Tibial nerve (tissue), 4 donors: ENCODE data around the gene TIRAP. TPM values are rescaled to one million over a fixed set of nuclear protein-coding genes. Genes with fewer than 3 reads are reported as not detected.

Experiments
- DNase-seq, 2 donors: peaks; one replicate each; pipeline ENCODE4 v3.0.0-alpha.2; 2019; ENCODE audit warnings: low spot score in 2 of 2
- H3K27ac ChIP-seq, 4 donors: fragments of 200-600 bp; sonication (generic) in 3 of 4; one replicate each; pipeline ENCODE4 v1.5.1; 2017 to 2019; ENCODE audit warnings: mild to moderate bottlenecking in 1 of 4
- H3K27me3 ChIP-seq, 2 donors: fragments of 200-600 bp; sonication (generic) in 1 of 2; one replicate each; pipeline versions ENCODE4 v1.5.1 to v1.6.0; 2017 to 2019
- H3K36me3 ChIP-seq, 3 donors: fragments of 200-600 bp; sonication (generic); one replicate each; pipeline ENCODE4 v1.5.1; 2018 to 2019
- H3K4me1 ChIP-seq, 4 donors: fragments of 200-600 bp; sonication (generic) in 3 of 4; one replicate each; pipeline ENCODE4 v1.5.1; 2017 to 2019
- H3K4me3 ChIP-seq, 4 donors: fragments of 200-600 bp; sonication (generic) in 3 of 4; one replicate each; pipeline ENCODE4 v1.5.1; 2017 to 2019; ENCODE audit warnings: mild to moderate bottlenecking in 1 of 4, moderate library complexity in 1 of 4
- H3K9me3 ChIP-seq, 4 donors: fragments of 200-600 bp; sonication (generic) in 3 of 4; one replicate each; pipeline ENCODE4 v1.5.1; 2017 to 2019
- CTCF ChIP-seq, 5 experiments: fragments of 200-600 bp in 3 of 5; fragments of 450-650 bp in 2 of 5; sonication (generic) in 3 of 5; IDR thresholded peaks; one replicate each; pipeline ENCODE4 v1.5.1; 2016 to 2019; ENCODE audit warnings: antibody characterized with exemption in 5 of 5, mild to moderate bottlenecking in 3 of 5, moderate library complexity in 2 of 5
- EP300 ChIP-seq, 2 donors: sonication (generic); formaldehyde crosslinking; IDR thresholded peaks; one replicate each; pipeline ENCODE4 v1.6.1; 2017; ENCODE audit warnings: antibody characterized with exemption in 2 of 2, mild to moderate bottlenecking in 1 of 2
- POLR2A ChIP-seq, 2 donors: fragments of 450-650 bp; IDR thresholded peaks; one replicate each; pipeline ENCODE4 v1.6.1; 2017; ENCODE audit warnings: antibody characterized with exemption in 2 of 2, mild to moderate bottlenecking in 2 of 2, moderate library complexity in 2 of 2
- WGBS, 2 donors: methylation state at CpG; one replicate each; pipeline ENCODE4 v1.1.5; 2018; 5-methylcytosine and 5-hydroxymethylcytosine counted together
- total RNA-seq, 4 donors: library from RNA; depleted of rRNA; stranded (reverse); fragments of >200 nt; gene quantifications; one replicate each; pipeline ENCODE4 v1.1.0, GENCODE V29; 2016

The TIRAP gene
- total RNA-seq, 4 donors from 2014 or later = 13.8 to 16.3 (median 14.6) TPM

GRCh38 chr11:126282361-126282735 is 545 bp upstream of the TIRAP start:
- Histone ChIP-seq H3K4me1 (peaks cover 0 to 36% (median 5%) of the 10 kb centered on the region in 4 donors), H3K27me3 (no peaks in the 10 kb centered on the region), H3K4me3 (peak overlapping the region; percentile 70 to 90 (median 76)), H3K36me3 (peaks cover 0 to 25% (median 0%) of the 10 kb centered on the region in 3 donors), H3K27ac (peak overlapping the region; percentile 92 to 94 (median 93)), H3K9me3 (no peaks in the 10 kb centered on the region)
- WGBS, 2 donors = 1 to 2% methylated on average over 15 of the region's 15 CpGs
- peak in 1 of 2 donors; percentile 27 for DNase-seq
- no peak for TF ChIP-seq POLR2A (IDR thresholded peaks at IDR 0.05)
- TF ChIP-seq EP300 (IDR thresholded peaks at IDR 0.05) = no peak

- H3K4me1 ChIP-seq = peaks cover 0 to 36% (median 5%) of the 10 kb centered on the region in 4 donors
- H3K27ac ChIP-seq = no peak overlapping the region
- peaks cover 0 to 30% (median 0%) of the 10 kb centered on the region in 3 donors for H3K36me3 ChIP-seq
- WGBS, 2 donors = 41% methylated on average over 6 of the region's 6 CpGs
- no peaks in the 10 kb centered on the region for H3K27me3 ChIP-seq
- DNase-seq = peak in 1 of 2 donors; percentile 54
- no peaks in the 10 kb centered on the region for H3K9me3 ChIP-seq
- H3K4me3 ChIP-seq = no peak overlapping the region
- TF ChIP-seq EP300 (IDR thresholded peaks at IDR 0.05) (no peak), POLR2A (IDR thresholded peaks at IDR 0.05) (no peak), CTCF (IDR thresholded peaks at IDR 0.05) (no peak)
Measured at GRCh38 chr11:126284829-126285228, 1.9 kb downstream of the TIRAP start.

- no peak for TF ChIP-seq EP300 (IDR thresholded peaks at IDR 0.05)
- TF ChIP-seq CTCF (IDR thresholded peaks at IDR 0.05) = no peak
- TF ChIP-seq POLR2A (IDR thresholded peaks at IDR 0.05) = no peak
- Histone ChIP-seq H3K9me3 (no peaks in the 10 kb centered on the region), H3K4me1 (peaks cover 0 to 18% (median 2%) of the 10 kb centered on the region in 4 donors), H3K4me3 (no peak overlapping the region), H3K27ac (no peak overlapping the region), H3K36me3 (peaks cover 0 to 62% (median 11%) of the 10 kb centered on the region in 3 donors), H3K27me3 (no peaks in the 10 kb centered on the region)
- no peak for DNase-seq
- 86 to 87% methylated on average over 6 of the region's 6 CpGs for WGBS, 2 donors
Measured at GRCh38 chr11:126288237-126288636, 5.3 kb downstream of the TIRAP start.

GRCh38 chr11:126290887-126291286 is 8.0 kb downstream of the TIRAP start:
- Histone ChIP-seq H3K9me3 (no peaks in the 10 kb centered on the region), H3K36me3 (peaks cover 0 to 88% (median 15%) of the 10 kb centered on the region in 3 donors), H3K4me3 (no peak overlapping the region), H3K4me1 (no peaks in the 10 kb centered on the region), H3K27me3 (no peaks in the 10 kb centered on the region), H3K27ac (peak overlapping the region in 2 of 4 donors; percentile 16 to 33)
- TF ChIP-seq EP300 (IDR thresholded peaks at IDR 0.05) (no peak), POLR2A (IDR thresholded peaks at IDR 0.05) (no peak), CTCF (IDR thresholded peaks at IDR 0.05) (no peak)
- 60 to 67% methylated on average over 11 to 12 of the region's 12 CpGs for WGBS, 2 donors
- no peak for DNase-seq

- 72 to 77% methylated on average over 5 of the region's 5 CpGs for WGBS, 2 donors
- H3K4me3 ChIP-seq = no peak overlapping the region
- no peak for DNase-seq
- TF ChIP-seq EP300 (IDR thresholded peaks at IDR 0.05) = no peak
- TF ChIP-seq POLR2A (IDR thresholded peaks at IDR 0.05) = no peak
- no peak for TF ChIP-seq CTCF (IDR thresholded peaks at IDR 0.05)
- H3K36me3 ChIP-seq = peaks cover 0 to 88% (median 15%) of the 10 kb centered on the region in 3 donors
- H3K9me3 ChIP-seq = no peaks in the 10 kb centered on the region
- H3K27ac ChIP-seq = no peak overlapping the region
- H3K27me3 ChIP-seq = no peaks in the 10 kb centered on the region
- no peaks in the 10 kb centered on the region for H3K4me1 ChIP-seq
Measured at GRCh38 chr11:126293726-126294125, 10.8 kb downstream of the TIRAP start.

- H3K36me3 ChIP-seq = peaks cover 0 to 83% (median 4%) of the 10 kb centered on the region in 3 donors
- WGBS, 2 donors = 60 to 71% methylated on average over 2 of the region's 2 CpGs
Measured at GRCh38 chr11:126297004-126297403, 14.1 kb downstream of the TIRAP start.

More at GRCh38 chr11:126297004-126297403, 14.1 kb downstream of the TIRAP start:
- no peak for DNase-seq
- Histone ChIP-seq H3K4me3 (no peak overlapping the region), H3K27ac (no peak overlapping the region), H3K27me3 (no peaks in the 10 kb centered on the region), H3K9me3 (no peaks in the 10 kb centered on the region), H3K4me1 (no peaks in the 10 kb centered on the region)
- TF ChIP-seq EP300 (IDR thresholded peaks at IDR 0.05) = no peak
- TF ChIP-seq CTCF (IDR thresholded peaks at IDR 0.05) = no peak
- no peak for TF ChIP-seq POLR2A (IDR thresholded peaks at IDR 0.05)
